Stimulated activated CD4-positive, alpha-beta T cell treated with anti-CD3 and anti-CD28 coated beads, Interleukin-2, amount 100 ng/mL, for 48 hours (primary cell): ENCODE measurements around the gene DNAH1.

ENCODE experiments used
- DNase-seq, 2 donors: peaks; one replicate each; pipeline ENCODE4 v3.0.0-alpha.2; 2020

The DNAH1 gene

DNA sequence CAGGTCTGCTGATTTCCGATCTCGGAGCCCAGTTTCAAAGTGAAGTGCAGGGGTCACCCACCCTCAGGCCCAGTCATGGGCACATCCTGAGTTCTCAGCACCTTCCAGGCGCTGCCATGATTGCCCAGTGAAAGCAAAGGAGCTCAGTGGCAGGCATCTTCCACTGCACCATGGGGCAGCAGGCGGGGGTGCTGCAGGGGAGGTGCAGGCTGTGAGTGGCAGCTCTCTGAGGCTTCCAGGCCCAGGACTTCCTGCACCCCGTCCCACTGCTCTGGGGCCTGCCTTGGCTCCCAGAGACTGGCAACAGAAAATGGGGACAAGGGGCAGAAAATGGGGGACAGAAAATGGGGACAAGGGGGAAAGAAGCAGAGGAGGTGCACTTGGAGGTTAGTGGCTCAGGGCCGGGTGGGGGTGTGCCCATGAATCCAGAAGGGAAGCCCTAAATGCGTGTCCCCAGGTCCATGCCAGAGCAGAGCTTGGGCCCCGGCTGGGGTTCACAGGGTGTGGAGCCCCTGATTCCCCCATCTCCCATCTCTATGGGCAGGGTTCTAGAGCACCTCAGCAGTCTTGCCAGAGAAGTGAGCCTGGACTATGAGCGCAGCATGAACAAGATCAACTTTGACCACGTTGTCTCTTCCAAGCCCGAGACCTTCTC lies 28.0 kb downstream of the DNAH1 start:
- no peak for DNase-seq

GRCh38 chr3:52345521-52346109 lies 29.5 kb downstream of the DNAH1 start:
- no peak for DNase-seq

DNA sequence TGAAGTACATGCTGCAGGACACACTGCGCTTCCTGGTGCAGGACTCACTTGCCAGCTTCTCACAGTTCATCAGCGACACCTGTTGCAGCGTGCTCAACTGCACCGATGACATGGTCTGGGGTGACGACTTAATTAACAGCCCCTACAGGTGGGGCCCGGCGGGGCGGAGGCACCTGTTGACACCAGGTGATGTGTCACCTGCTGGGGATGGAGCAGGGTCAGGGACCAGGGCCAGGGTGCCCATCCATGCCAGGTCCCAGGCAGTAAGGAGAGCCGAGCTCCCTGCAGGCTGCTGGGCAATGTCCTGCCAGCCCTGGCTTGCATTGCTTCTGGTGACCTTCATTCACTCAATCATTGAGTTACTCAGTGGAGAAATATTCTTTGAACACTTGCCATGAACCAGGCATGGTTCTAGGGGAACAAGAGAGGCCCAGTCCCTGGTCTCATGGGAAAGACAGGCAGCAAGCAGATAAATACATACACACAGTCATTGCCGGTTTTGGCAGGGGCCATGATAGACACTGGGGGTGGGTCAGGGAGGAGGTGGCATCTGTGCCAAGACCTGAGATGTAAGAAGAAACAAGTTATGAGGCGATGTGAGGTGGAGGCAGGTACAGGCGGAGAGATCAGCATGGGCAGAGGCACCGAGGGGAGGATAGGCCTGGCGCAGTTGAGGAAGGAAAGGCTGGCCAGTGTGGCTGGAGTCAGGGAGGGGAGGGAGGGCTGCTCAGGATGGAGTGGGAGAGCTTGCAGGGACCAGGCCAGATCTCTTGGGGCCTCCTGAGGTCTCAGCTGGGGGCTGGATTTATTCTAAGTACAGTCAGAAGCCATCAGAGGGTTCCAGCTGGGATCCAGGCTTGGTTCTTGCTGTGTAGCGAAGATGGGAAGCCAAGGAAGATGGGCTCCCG lies 30.8 kb downstream of the DNAH1 start:
- no peak for DNase-seq

GRCh38 chr3:52347716-52348635 lies 31.9 kb downstream of the DNAH1 start:
- no peak for DNase-seq

DNA sequence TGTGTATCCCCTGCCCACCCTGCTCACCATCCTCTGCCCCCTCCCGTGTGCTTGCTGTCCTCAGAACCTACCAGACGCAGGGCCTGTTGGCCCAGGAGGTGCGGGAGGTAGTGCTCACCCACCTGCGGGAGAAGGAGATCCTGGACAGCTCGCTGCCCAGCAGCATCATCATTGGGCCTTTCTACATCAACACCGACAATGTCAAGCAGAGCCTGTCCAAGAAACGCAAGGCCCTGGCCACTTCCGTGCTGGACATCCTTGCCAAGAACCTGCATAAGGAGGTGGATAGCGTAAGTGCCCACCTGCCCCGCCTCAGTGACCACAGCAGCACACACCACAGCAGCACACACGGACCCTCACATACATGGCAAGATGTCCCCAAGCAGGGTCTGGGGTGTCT lies 33.0 kb downstream of the DNAH1 start:
- no peak for DNase-seq

GRCh38 chr3:52349611-52350395 lies 33.7 kb downstream of the DNAH1 start:
- no peak for DNase-seq

- DNase-seq, result no peak
These were observed 34.3 kb downstream of the DNAH1 start for GRCh38 chr3:52350416-52350815.

DNA sequence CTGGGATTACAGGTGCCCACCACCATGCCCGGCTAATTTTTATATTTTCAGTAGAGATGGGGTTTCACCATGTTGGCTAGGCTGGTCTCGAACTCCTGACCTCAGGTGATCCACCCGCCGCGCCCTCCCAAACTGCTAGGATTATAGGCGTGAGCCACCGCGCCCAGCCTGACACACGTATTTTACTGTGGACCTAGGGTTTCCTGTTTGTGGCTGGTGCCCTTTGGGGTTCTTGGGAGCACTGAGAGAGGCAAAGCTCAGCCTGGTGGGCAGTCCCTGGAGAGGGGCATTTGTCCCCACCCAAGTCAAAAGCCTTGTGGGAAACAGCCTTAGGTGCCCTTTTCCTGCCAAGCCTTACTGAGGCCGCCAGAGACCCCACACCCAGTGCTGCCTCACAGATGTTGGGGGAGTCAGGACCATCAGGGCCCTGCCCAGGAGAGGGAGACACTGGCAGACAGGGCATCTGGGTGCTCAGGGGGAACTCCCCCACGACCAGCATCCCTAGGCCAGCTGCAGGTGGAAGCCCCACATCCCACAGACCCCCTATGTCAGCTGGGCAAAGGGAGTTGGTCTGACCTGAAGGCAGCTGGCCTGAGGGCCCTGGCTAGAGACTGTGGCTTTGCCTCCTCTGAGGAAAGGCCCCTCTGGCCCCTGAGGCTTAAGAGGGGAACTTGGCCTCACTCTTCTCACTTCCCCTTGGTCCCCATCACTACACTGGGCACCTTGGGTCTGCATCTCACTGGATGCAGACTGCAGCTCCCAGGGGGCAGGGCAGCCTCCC lies 35.1 kb downstream of the DNAH1 start:
- no peak for DNase-seq

DNA sequence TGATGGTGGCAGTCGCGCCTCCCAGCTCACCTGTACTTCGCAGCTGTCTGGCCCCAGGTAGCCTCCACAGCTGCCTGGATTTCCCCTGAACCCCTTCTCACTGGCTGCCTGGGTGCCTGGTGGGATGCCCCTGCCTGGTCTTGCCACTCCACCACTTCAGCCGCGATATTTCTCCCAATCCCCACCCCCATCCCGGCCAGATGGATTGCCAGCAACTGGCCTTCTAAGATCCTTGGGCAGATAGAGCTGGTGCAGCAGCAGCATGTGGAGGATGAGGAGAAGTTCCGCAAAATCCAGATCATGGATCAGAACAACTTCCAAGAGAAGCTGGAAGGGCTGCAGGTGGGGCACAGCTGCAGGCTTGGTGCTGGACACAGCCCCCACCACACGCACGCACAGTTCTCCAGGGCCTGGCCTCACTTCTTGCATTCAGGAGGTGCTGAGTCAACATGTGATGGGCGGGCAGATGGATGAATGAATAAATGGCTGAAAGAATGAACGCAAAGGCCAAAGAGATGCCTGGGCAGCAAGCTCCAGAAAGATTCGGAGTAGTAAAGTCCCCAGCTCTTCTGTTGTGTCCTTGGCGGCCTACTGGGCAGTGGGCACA lies 35.7 kb downstream of the DNAH1 start:
- DNase-seq, result no peak

GRCh38 chr3:52352566-52352965 lies 36.4 kb downstream of the DNAH1 start:
- no peak for DNase-seq

DNA sequence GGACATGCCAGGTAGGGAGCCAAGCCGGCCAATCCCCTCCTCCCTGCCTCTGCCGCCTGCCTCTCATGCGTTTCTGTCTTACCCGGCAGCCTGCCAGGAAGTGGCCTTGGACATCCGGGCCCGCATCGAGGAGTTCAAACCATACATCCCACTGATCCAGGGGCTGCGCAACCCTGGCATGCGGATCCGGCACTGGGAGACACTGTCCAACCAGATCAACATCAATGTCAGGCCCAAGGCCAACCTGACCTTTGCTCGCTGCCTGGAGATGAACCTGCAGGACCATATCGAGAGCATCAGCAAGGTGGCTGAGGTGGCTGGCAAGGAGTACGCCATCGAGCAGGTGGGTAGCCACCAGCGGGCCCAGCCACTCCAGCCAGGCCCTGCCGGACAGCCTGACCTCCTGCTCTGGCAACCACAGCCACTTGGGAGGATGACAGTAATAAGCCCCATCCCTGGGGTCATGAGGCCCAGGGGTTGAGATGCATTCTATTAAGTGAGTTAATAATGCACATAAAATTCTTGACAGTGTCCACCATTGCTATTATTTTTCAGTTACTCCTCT lies 37.3 kb downstream of the DNAH1 start:
- no peak for DNase-seq

GRCh38 chr3:52354676-52355075 lies 38.6 kb downstream of the DNAH1 start:
- no peak for DNase-seq

DNA sequence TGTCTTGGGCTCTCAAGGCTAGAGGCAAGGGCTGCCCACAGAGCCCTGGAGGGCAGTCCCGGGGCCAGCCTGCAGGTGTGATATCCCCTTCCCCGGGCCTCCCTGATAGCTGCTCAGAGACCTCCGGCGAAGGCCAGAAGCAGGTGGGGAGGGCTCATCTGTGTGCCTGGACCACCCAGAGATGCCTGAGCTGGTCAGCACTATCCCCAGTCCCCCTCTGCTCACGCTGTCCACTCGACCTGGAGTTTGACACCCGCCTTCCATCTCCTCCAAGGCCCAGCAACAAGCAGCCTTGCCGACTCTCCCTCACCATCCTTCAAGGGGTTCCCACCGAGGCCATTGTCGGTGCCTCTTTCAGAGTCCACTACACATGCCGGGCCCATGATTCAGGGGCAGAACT lies 39.4 kb downstream of the DNAH1 start:
- DNase-seq, result no peak

DNA sequence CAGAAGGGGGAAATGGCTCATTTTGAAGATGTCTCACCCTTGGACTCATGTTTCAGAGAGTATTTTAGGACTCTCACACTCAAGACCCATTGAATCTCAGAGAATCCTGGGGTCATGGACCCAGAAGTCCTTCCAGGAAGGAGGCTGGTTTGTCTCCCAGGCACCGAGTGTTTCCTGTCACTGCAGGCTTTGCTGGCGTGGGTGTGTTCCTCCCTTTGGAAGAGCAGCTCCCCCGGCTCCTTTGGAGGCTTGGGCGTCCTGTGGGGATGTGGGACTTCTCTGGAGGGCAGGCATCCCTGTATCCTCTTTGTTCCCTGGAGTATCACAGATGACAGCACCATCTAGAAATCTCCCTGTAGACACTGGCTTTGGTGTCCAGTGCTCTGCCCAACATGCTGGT lies 40.0 kb downstream of the DNAH1 start:
- DNase-seq, result no peak

DNA sequence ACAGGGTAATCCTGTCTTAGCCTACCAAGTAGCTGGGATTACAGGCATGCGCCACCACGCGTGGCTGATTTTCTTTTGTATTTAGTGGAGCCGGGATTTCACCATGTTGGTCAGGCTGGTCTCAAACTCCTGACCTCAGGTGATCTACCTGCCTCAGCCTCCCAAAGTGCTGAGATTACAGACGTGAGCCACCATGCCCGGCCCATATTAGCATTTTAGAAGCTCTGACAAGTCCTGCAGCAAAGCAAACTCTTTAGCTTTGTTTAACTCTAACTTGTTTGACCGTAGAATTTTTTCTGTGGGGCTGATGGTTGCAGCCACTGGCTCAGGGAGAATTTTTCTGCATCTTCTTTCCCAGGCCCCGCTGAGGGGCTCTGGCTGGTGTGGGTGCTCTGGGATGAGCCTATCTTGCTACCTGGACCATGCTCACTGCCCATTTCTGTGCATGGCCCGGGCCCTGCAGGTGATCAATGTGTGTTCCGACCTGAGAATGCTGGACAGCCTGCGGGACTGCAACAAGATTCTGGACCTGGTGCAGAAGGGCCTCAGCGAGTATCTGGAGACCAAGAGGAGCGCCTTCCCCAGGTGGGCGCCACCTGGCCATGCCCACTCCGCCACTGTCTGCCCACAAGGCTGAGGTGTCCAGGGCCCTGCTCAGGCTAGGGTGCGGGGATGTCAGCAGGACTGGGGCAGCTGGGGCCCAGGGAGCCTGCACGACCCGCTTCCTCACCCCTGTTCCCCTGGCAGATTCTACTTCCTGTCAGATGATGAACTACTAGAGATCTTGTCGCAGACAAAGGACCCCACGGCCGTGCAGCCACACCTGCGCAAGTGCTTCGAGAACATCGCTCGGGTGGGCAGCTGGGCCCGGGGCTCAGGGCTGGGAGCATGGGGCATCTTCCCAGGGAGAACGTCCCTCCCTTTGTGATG lies 41.3 kb downstream of the DNAH1 start:
- no peak for DNase-seq

DNA sequence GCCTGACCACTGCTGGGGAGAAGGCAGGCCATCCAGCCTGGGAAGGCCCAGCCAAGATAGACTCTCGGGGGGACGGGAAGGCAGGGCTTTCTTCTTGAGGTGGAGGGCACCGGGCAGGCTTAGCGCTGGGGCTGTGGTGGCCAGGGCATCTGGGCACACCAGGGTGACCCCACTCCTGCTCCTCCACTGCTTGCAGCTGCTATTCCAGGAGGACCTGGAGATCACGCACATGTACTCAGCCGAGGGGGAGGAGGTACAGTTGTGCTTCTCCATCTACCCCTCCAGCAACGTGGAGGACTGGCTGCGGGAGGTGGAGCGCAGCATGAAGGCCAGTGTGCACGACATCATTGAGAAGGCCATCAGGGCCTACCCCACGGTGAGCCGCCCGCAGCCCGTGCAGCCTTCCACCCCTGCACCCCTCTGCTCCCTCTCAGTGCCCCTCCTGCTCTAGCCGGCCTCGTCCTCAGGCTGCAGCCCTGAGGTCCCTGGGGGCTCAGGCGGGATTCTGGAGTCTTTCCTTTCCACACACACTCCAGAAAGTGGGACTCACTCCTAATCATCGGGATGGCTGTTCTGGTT lies 42.3 kb downstream of the DNAH1 start:
- DNase-seq, result no peak

DNA sequence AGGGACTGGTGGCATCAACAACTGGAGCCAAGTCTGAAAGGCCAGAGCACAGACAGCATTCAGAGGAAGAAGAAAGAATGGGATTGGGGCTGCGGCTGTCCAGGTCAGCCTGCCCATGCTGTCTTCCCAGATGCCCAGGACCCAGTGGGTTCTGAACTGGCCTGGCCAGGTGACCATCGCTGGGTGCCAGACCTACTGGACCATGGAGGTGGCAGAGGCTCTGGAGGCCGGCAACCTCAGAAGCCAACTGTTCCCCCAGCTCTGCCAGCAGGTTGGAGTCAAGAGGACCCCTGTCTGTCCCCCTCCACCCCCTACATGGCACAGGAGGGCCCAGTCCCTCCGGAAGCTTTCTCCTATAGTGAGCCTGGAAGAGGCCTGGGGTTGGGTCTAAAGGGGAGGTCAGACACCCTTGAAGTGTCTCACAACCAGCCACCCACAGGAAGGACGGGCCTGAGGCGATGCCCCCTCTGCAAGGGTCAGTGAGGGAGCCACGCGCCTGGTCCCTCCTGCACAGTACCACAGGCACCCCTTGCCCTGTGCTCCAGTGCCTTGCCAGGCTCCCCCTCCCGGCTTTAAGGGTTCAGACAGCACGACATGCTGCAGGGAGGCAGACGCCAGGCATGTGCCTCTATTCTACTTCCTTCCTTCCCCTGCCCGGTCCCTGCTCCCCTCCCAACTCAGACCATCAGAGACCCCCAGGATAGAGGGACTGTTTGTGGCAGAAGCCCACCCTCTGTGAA lies 43.2 kb downstream of the DNAH1 start:
- DNase-seq, result no peak

DNA sequence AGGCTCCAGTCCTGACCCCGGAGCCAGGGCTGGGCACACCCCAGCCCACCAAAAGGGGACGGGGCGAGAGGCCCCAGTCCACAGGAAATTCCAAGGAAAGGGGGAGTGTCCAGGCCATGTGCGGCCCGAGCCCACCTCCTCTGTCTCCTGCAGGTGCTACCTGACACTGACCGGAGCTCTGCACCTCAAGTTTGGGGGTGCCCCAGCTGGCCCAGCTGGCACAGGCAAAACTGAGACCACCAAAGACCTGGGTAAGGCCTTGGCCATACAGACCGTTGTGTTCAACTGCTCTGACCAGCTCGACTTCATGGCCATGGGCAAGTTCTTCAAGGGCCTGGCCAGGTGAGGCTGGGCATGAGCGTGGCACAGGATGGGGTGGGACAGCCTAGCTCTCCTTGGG lies 44.9 kb downstream of the DNAH1 start:
- DNase-seq, result no peak
